ENCODE results near the gene ZSCAN2. TPM values are rescaled to one million over a fixed set of nuclear protein-coding genes. Genes with fewer than 3 reads are reported as not detected.
A peak's percentile ranks its signal among the peaks of the same experiment; 100 is the strongest.
"Not testable (repeated sequence)": the region's sequence is repeated elsewhere in the genome, so short reads cannot be mapped to it uniquely, and the experiment has no call there.

Gene ZSCAN2
- total RNA-seq, 2 donors from 2014 or later: 3.0 to 4.7 TPM

DNA sequence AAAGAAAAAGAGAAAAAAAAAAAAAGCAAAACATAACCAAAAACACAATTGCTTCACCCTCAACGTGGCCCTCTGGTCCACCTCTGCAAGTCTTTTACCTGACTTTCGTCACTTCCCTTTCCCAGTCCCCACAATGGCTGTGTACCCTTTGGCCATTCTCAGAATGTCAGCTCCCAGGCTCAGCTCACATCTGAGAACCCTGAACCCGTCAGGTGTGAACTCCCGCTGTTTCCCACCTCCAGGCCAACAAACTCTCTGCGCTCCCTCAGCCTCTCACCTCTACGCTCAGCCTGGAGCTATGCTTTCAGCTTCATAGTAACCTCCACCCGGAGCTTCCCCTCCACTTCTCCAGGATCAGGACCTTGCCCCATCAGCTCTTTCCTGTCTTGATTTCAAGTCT is 23.6 kb downstream of the ZSCAN2 start:
- intact Hi-C loops (cut with DNase I): no loop called here
- DNase-seq (ENCODE audit: low spot score): peak; percentile 37

DNA sequence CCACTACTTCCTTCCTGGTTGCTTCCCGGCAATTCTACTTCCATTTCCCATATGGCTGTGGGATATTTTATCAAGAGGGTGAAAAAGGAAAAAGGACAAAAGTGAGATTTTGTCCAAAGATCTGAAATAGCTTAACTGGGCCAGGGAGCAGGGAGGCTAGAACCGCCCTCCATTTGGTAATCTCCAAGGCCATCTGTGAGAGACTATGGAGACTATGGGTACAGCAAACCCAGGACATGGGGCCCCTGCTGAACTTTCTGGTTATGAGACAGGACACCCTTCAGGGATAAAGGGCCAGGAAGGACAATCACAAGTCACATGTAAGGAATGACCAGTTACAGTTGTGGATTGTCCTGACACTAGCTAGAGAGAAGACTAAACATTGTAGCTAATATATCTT is 24.3 kb downstream of the ZSCAN2 start:
- intact Hi-C loops (cut with DNase I): no loop called here
- DNase-seq (ENCODE audit: low spot score): no peak

DNA sequence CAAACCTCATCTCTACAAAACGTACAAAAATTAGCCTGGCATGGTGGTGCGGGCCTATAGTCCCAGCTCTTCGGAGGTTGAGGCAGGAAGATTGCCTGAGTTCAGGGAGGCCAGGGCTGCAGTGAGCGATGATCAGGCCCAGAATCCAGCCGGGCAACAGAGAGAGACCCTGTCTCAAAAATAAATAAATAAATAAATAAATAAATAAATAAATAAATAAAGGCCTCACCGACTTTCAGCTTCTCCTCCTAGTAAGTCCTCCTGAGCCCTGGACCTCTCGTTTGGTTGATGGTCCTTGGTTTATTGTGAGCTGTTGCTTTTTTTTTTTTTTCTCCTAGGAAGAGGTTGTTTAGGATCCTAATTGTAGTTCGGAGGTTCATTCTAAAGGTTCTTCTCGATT is 28.2 kb downstream of the ZSCAN2 start:
- DNase-seq (ENCODE audit: low spot score): peak; percentile 31
- intact Hi-C loops (cut with DNase I): no loop called here

GRCh38 chr15:84631706-84632272 is 31.0 kb downstream of the ZSCAN2 start:
- intact Hi-C loops (cut with DNase I): no loop called here
- DNase-seq (ENCODE audit: low spot score): peak; percentile 5

- DNase-seq (ENCODE audit: low spot score): peak; percentile 91
- intact Hi-C loops (cut with DNase I): no loop called here
Measured at GRCh38 chr15:84633311-84634227, 32.8 kb downstream of the ZSCAN2 start.

DNA sequence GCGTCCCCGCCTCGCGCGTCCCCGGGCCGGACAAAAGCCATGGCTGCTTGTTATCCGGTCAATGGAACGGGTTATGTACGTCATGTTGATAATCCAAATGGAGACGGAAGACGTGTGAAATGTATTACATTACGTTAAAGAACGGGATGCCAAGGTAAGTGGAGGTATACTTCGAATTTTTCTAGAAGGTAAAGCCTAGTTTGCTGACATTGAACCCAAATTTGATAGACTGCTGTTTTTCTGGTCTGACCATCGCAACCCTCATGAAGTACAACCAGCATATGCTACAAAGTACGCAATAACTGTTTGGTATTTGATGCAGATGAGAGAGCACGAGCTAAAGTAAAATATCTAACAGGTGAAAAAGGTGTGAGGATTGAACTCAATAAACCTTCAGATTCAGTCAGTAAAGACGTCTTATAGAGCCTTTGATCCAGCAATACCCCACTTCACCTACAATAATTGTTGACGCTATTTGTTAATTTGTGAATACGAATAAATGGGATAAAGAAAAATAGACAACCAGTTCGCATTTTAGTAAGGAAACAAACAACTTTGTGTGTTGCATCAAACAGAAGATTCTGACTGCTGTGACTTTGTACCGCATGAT is 33.5 kb downstream of the ZSCAN2 start:
- intact Hi-C loops (cut with DNase I): no loop called here
- DNase-seq (ENCODE audit: low spot score): no peak

- DNase-seq (ENCODE audit: low spot score): no peak
- intact Hi-C loops (cut with DNase I): no loop called here
Measured at GRCh38 chr15:84638103-84638502, 37.3 kb downstream of the ZSCAN2 start.

DNA sequence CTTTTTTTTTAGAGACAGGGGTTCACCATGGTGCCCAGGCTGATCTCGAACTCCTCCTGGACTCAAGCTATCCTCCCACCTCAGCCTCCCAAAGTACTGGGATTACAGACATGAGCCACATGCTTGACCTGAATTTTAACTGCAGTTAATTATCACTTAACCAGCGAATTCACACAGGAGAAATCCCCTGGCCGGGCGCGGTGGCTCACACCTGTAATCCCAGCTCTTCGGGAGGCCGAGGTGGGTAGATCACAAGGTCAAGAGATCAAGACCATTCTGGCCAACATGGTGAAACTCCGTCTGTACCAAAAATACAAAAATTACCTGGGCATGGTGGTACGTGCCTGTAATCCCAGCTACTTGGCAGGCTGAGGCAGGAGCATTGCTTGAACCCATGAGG is 41.1 kb downstream of the ZSCAN2 start:
- intact Hi-C loops (cut with DNase I): not testable (repeated sequence)
- DNase-seq (ENCODE audit: low spot score): peak; percentile 60

DNA sequence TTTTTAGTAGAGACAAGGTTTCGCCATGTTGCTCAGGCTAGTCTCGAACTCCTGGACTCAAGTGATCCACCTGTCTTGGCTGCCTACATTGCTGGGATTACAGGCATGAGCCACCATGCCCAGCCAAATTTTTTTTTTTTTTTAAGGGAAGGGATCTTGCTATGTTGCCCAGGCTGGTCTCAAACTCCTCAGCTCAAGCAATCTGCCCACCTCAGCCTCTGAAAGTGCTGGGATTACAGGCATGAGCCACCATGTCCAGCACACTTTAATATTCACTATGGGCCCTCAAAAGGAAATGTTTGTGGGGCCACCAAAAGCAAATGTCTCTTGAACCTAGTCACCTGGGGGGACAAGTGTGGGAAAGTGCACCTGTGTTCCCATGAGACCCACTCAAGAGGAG is 41.8 kb downstream of the ZSCAN2 start:
- intact Hi-C loops (cut with DNase I): not testable (repeated sequence)
- DNase-seq (ENCODE audit: low spot score): peak; percentile 26

GRCh38 chr15:84643838-84644237 is 43.0 kb downstream of the ZSCAN2 start:
- DNase-seq (ENCODE audit: low spot score): peak; percentile 29
- intact Hi-C loops (cut with DNase I): no loop called here

GRCh38 chr15:84645496-84645895 is 44.7 kb downstream of the ZSCAN2 start:
- DNase-seq (ENCODE audit: low spot score): peak; percentile 52
- intact Hi-C loops (cut with DNase I): no loop called here

GRCh38 chr15:84645997-84646396 is 45.2 kb downstream of the ZSCAN2 start:
- intact Hi-C loops (cut with DNase I): no loop called here
- peak; percentile 61 for DNase-seq (ENCODE audit: low spot score)

GRCh38 chr15:84647726-84648125 is 46.9 kb downstream of the ZSCAN2 start:
- intact Hi-C loops (cut with DNase I): no loop called here
- no peak for DNase-seq (ENCODE audit: low spot score)

DNA sequence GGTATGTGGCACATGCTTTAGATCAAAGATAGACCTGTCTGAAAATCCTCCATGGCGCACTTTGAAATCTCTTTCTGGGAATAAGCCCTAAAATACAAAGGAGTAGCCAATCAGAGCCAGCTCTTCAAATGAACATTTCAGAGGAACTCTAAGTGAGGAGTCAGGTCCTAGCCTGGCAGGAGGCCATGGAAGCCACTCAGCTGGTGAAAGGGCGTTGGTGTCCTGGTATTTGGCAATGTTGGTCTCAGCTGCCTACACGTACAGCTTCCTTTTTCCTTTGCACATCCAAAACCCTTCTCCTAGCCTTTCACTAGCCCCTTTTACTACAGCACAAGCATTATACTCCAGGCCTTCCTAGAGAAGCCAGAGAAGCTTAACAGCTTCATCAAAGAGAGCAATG is 47.7 kb downstream of the ZSCAN2 start:
- no peak for DNase-seq (ENCODE audit: low spot score)
- intact Hi-C loops (cut with DNase I): no loop called here

DNA sequence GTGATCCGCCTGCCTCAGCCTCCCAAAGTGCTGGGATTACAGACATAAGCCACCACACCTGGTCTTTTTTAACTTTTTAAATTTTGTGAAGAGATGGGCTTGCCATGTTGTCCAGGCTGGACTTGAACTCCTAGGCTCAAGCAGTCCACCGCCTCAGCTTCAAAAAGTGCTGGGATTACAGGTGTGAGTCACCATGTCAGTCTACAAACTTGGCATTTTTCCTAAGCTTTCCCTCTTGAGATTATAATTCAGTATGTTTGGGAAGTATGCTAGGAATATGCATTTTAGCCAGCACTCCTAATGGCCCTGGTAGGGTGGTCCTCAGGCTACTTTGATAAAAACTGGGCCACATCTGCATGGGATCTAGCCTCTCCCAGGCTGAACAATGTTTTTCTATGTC is 48.9 kb downstream of the ZSCAN2 start:
- intact Hi-C loops (cut with DNase I): loop anchor here (10.0 kb wide), 2 partner anchors 265 to 275 kb away; no protein-coding TSS in a partner anchor
- DNase-seq (ENCODE audit: low spot score): no peak

- DNase-seq (ENCODE audit: low spot score): no peak
- intact Hi-C loops (cut with DNase I): loop anchor here (10.0 kb wide), 2 partner anchors 261 to 271 kb away; no protein-coding TSS in a partner anchor
Measured at GRCh38 chr15:84653584-84653909, 52.7 kb downstream of the ZSCAN2 start.

DNA sequence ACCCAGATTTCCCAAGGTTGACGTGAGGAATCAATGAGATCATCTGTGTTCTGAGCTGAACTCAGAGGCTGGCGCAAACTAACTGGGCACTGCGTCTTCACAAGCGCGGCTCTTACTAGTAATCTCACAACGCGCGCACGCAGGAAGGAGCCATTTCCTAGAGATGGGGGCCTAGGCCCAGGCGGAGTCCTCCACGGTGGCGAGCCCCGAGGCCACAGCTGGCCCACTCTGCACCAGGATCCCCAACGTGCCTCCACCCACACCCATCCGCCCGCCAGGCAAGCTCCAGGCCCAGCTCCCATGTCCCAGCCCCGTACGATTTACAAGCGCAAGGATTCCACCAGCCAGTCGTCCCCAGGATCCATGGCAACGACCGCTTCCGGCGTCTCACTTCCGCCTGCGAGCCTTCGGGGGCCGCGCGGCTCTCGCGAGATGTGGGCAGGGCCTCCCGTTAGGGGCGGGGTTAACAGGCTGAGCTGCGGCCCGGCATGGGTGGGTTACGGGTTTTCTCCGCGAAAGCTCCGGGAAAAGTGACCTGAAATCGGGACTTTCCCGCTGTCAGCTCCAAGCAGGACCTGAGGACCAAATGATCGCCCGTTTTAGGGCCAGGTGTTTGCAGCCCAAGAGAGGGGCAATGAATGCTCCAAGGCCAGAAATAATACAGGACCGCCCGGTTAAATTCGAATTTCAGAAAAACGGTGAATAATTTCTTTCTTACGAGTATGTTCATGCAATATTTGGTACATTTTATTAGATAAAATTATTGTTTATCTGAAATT is 53.3 kb downstream of the ZSCAN2 start, which contains the start of gene WDR73:
Gene WDR73 (minus strand): TSS at position 374 of the 779 bp plus-strand sequence. CDS start 9 bp downstream, at position 365.
- intact Hi-C loops (cut with DNase I): loop anchor here (10.0 kb wide), 2 partner anchors 261 to 271 kb away; no protein-coding TSS in a partner anchor
- DNase-seq (ENCODE audit: low spot score): peak; percentile 99

DNA sequence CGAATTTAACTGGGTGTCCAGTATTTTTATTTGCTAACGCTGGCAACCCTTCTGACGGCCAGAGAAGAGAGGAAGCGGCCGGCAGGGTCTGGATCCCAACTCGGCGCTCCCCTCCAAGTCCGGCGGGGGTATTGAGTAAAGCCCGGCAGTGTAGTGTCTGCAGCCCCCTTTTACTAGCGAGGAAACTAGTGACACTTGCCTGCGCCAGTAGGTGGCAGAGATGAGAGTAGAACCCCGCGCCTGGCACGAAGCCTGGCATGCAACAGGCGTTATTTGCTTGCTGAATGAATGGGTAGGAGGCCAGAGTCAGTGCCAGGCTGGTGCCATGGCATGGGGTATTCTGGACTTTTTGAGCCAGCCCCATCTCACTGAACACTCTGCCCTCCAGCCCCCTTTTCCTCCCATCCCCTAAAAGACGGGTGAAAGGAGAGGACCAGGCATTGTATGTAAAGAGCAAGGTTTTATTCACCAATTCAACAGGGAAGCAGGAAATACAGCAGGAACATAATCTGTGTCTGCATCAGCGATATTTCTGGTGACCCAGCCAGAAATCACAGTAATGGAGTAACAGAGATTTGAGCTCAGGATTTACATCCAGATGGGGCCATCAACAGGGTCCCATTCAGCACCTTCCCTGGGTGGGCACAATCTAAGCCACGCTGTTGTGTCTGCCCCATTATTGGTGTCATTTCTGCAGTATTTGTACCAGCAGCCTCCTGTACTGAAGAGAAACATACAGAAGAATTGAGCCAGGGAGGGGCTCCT is 54.1 kb downstream of the ZSCAN2 start:
- DNase-seq (ENCODE audit: low spot score): peak; percentile 91
- intact Hi-C loops (cut with DNase I): loop anchor here (10.0 kb wide), 2 partner anchors 260 to 270 kb away; no protein-coding TSS in a partner anchor

DNA sequence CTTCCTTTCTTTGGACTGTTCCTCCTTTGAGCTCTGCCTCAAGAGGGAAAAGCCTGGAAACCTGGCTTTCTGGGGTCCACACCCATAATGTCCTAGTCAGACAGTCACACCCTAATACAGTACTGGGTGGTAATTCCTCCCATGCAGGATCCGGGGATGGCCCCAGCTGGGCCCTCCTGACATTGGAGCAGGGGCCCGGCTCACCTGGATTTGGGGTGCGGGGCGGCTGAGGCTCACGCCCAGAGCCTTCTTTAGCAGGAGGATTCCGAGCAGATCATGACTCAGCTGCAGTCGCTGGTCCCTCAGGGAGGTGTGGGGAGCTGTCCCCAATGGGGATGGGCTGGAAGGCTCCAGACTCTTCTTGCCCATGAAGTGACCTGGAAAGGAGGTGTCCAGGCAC is 56.2 kb downstream of the ZSCAN2 start:
- intact Hi-C loops (cut with DNase I): loop anchor here (10.0 kb wide), 2 partner anchors 258 to 268 kb away; no protein-coding TSS in a partner anchor
- DNase-seq (ENCODE audit: low spot score): no peak
